ENCODE measurements around the gene SNORC. TPM values are rescaled to one million over a fixed set of nuclear protein-coding genes. Genes with fewer than 3 reads are reported as not detected.

SNORC gene
- total and polyA plus RNA-seq, 4 donors: 2.4 to 12.3 (median 6.6) TPM

- H3K36me3 ChIP-seq (ENCODE audit: control insufficient read depth in 4 of 4, insufficient read depth in 3 of 4, low read depth in 1 of 4, low read length in 3 of 4): peaks cover 0 to 3% (median 1%) of the 10 kb centered on the region in 4 donors
- peak overlapping the region; percentile 28 to 65 (median 58) for H3K4me3 ChIP-seq (ENCODE audit: low read depth in 1 of 3, low read length in 3 of 3)
- no peak for DNase-seq (ENCODE audit: low spot score)
- no peak for TF ChIP-seq GABPA (IDR thresholded peaks at IDR 0.05 in 1 of 2, conservative IDR thresholded peaks at IDR 0.05 in 1 of 2)
- no peak for TF ChIP-seq FOXA2 (IDR thresholded peaks at IDR 0.05)
- TF ChIP-seq ATF3 (IDR thresholded peaks at IDR 0.05): no peak
- TF ChIP-seq EGR1 (IDR thresholded peaks at IDR 0.05; ENCODE audit: low read depth in 2 of 2): no peak
- no peak for TF ChIP-seq SP1 (IDR thresholded peaks at IDR 0.05)
- no peak for TF ChIP-seq ZBTB33 (IDR thresholded peaks at IDR 0.05)
- peak; percentile 17 for TF ChIP-seq REST (IDR thresholded peaks at IDR 0.05)
- TF ChIP-seq NR2F2 (IDR thresholded peaks at IDR 0.05): no peak
- no peak for TF ChIP-seq RXRA (IDR thresholded peaks at IDR 0.05)
- TF ChIP-seq HNF4A (conservative IDR thresholded peaks at IDR 0.05): no peak
- TF ChIP-seq YY1 (IDR thresholded peaks at IDR 0.05): no peak
- peak in 1 of 2 donors; percentile 5 for TF ChIP-seq RAD21 (IDR thresholded peaks at IDR 0.05)
- no peak for TF ChIP-seq MAX (IDR thresholded peaks at IDR 0.05)
- TF ChIP-seq CTCF (IDR thresholded peaks at IDR 0.05; ENCODE audit: low read depth, low read length, missing input control): peak; percentile 7
- H3K9me3 ChIP-seq (ENCODE audit: control insufficient read depth in 4 of 4, low read length in 3 of 4): no peaks in the 10 kb centered on the region
- WGBS: under 1% methylated on average over 119 of the region's 119 CpGs
- peaks cover 4 to 47% (median 28%) of the 10 kb centered on the region in 4 donors for H3K4me1 ChIP-seq (ENCODE audit: control insufficient read depth in 4 of 4, insufficient read depth in 4 of 4, low read length in 3 of 4)
- H3K9ac ChIP-seq (ENCODE audit: low read depth in 1 of 2, low read length in 2 of 2): peak overlapping the region in 1 of 2 donors; percentile 38
- H3K27me3 ChIP-seq (ENCODE audit: control insufficient read depth in 4 of 4, insufficient read depth in 4 of 4, low read length in 3 of 4): no peaks in the 10 kb centered on the region
- peak overlapping the region; percentile 81 to 86 for H3K27ac ChIP-seq (ENCODE audit: low read depth in 1 of 2, low read length in 2 of 2)
Measured at GRCh38 chr2:232876161-232876977, 6.3 kb downstream of the SNORC start.

Measured in liver (tissue), 9 donors.